NCI-H2107 treated with DMSO at 0.1 percent for 48 hours (cell line): Measurements from ENCODE around the gene SH3PXD2B.
"Not testable (repeated sequence)": the region's sequence is repeated elsewhere in the genome, so short reads cannot be mapped to it uniquely, and the experiment has no call there.

ENCODE experiments used
- DNase-seq: peaks from one replicate; lab custom pipeline; 2025; ENCODE audit not compliant: unreplicated experiment; lab: John Stamatoyannopoulos, UW

SH3PXD2B gene

GRCh38 chr5:172420235-172420939, 33.9 kb downstream of the SH3PXD2B start:
- DNase-seq: no peak

- DNase-seq: no peak
Observed at GRCh38 chr5:172418862-172419814, 35.2 kb downstream of the SH3PXD2B start.

- no peak for DNase-seq
Observed at GRCh38 chr5:172417983-172418630, 36.2 kb downstream of the SH3PXD2B start.

GRCh38 chr5:172417130-172417841, 37.0 kb downstream of the SH3PXD2B start:
- DNase-seq: no peak

GRCh38 chr5:172415362-172416275, 38.7 kb downstream of the SH3PXD2B start:
- DNase-seq: no peak

GRCh38 chr5:172414531-172415361, 39.6 kb downstream of the SH3PXD2B start:
- DNase-seq: no peak

- no peak for DNase-seq
Observed at GRCh38 chr5:172413601-172414171, 40.6 kb downstream of the SH3PXD2B start.

GRCh38 chr5:172412724-172413286, 41.5 kb downstream of the SH3PXD2B start:
- no peak for DNase-seq

- no peak for DNase-seq
Observed at GRCh38 chr5:172411484-172412072, 42.7 kb downstream of the SH3PXD2B start.

GRCh38 chr5:172410662-172411483, 43.5 kb downstream of the SH3PXD2B start:
- no peak for DNase-seq

GRCh38 chr5:172410160-172410559, 44.2 kb downstream of the SH3PXD2B start:
- peak; percentile 11 for DNase-seq

- not testable (repeated sequence) for DNase-seq
Observed at GRCh38 chr5:172409477-172409876, 44.8 kb downstream of the SH3PXD2B start.

- no peak for DNase-seq
Observed at GRCh38 chr5:172407822-172408221, 46.5 kb downstream of the SH3PXD2B start.

GRCh38 chr5:172407241-172407691, 47.1 kb downstream of the SH3PXD2B start:
- DNase-seq: no peak

GRCh38 chr5:172405226-172406107, 48.9 kb downstream of the SH3PXD2B start:
- no peak for DNase-seq

GRCh38 chr5:172404746-172405145, 49.6 kb downstream of the SH3PXD2B start:
- DNase-seq: no peak
